Stimulated activated CD8-positive, alpha-beta memory T cell treated with anti-CD3 and anti-CD28 coated beads, Interleukin-7, amount 100 ng/mL, for 4 hours (primary cell): ENCODE measurements around the gene IGSF10.
"Not testable (repeated sequence)": the region's sequence is repeated elsewhere in the genome, so short reads cannot be mapped to it uniquely, and the experiment has no call there.

Experiments used
- DNase-seq, 2 donors: peaks; one replicate each; pipeline ENCODE4 v3.0.0-alpha.2; 2020; ENCODE audit warnings: low read depth in 2 of 2

Gene IGSF10, protein sequence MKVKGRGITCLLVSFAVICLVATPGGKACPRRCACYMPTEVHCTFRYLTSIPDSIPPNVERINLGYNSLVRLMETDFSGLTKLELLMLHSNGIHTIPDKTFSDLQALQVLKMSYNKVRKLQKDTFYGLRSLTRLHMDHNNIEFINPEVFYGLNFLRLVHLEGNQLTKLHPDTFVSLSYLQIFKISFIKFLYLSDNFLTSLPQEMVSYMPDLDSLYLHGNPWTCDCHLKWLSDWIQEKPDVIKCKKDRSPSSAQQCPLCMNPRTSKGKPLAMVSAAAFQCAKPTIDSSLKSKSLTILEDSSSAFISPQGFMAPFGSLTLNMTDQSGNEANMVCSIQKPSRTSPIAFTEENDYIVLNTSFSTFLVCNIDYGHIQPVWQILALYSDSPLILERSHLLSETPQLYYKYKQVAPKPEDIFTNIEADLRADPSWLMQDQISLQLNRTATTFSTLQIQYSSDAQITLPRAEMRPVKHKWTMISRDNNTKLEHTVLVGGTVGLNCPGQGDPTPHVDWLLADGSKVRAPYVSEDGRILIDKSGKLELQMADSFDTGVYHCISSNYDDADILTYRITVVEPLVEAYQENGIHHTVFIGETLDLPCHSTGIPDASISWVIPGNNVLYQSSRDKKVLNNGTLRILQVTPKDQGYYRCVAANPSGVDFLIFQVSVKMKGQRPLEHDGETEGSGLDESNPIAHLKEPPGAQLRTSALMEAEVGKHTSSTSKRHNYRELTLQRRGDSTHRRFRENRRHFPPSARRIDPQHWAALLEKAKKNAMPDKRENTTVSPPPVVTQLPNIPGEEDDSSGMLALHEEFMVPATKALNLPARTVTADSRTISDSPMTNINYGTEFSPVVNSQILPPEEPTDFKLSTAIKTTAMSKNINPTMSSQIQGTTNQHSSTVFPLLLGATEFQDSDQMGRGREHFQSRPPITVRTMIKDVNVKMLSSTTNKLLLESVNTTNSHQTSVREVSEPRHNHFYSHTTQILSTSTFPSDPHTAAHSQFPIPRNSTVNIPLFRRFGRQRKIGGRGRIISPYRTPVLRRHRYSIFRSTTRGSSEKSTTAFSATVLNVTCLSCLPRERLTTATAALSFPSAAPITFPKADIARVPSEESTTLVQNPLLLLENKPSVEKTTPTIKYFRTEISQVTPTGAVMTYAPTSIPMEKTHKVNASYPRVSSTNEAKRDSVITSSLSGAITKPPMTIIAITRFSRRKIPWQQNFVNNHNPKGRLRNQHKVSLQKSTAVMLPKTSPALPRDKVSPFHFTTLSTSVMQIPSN (N-terminal part only)

DNA sequence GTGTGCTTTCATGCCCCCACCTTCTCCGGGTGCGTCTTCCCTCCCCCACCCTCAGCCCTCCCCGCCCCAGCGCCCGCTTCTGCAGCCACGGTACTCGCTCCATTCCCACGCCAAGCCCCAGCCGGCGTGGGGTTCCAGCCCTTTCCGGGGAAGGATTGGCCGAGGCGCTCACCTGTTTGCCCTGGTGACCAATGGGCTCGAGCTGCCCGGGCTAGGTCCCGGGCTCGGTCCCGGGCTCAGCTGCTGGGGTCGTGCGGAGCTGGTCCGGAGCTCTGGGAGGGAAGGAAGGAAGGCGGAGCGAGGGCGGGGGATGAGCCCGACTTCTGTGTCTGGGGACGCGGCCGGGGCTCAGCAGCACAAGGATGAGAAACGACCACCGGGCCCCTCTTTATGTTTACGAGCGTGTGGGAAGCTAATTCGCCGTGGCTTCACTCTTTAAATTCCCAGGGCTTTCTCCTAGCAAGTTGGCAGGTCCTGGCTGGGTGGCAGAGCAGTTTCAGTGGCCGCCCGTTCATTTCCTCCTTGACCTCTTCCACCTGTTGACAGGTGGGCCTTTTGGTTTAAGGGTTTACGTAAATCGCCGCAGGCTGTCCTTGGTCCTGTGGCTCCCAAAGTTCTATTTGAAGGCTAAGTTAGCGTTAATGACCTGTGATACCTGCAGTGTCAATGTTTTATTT is at the start of gene IGSF10:
TSS of gene IGSF10 (minus strand) at position 288 of the 677 bp plus-strand sequence. CDS start 2,352 bp downstream, outside the sequence.
- DNase-seq = no peak

GRCh38 chr3:151509468-151510135 is 48.7 kb upstream of the IGSF10 start:
- not testable (repeated sequence) for DNase-seq

GRCh38 chr3:151504606-151505005 is 43.7 kb upstream of the IGSF10 start:
- DNase-seq = no peak

DNA sequence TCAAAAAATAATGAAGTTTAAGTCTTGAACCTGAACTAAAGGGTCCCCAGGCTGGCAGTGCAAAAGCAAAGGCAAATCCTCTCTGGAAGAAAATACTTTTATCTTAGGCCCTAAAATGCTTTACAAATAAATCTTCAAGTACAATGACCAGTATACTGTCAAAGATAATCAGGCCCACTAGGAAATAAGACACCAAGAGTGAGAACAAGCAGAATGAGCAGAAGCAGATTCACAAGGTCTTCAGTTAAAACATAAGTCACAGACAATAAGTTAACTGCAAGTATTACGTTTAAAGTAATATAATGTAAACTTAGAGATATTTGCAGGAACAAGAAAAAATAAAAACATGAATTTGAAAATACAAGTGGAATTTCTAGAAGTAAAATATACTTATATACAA is 42.2 kb upstream of the IGSF10 start:
- no peak for DNase-seq

DNA sequence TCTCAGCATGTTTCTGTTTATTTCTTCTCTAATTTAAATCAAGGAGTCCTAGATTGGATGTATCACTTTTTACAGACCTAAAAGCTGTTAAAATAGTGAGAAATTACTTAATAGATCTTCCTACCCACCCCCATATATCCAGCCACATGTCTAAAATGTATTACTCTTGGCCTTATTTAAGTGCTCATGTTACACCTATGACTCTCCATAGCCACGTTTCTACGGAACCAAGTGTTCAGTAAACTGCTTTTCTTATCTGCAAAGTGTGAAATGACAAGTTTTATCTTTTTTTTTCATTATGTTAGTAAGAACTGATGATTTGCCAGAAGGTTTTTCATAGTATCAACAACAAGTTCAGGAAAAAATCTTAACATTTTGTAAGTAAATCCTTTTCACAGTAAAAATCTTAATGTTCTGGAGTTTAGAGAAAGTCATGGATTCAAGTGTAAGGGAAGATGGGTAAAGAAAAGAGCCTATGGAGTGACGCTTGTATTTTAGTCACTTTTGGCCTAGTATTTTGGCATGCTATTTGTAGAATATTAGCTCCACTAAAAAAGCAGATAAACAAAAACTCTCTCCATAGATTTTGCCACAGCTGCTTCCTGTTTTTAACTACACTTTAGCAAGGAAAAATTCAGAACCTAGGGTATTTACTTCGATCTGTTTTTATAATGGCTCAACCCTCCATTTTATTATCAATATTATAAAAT is 41.2 kb upstream of the IGSF10 start:
- no peak for DNase-seq

DNA sequence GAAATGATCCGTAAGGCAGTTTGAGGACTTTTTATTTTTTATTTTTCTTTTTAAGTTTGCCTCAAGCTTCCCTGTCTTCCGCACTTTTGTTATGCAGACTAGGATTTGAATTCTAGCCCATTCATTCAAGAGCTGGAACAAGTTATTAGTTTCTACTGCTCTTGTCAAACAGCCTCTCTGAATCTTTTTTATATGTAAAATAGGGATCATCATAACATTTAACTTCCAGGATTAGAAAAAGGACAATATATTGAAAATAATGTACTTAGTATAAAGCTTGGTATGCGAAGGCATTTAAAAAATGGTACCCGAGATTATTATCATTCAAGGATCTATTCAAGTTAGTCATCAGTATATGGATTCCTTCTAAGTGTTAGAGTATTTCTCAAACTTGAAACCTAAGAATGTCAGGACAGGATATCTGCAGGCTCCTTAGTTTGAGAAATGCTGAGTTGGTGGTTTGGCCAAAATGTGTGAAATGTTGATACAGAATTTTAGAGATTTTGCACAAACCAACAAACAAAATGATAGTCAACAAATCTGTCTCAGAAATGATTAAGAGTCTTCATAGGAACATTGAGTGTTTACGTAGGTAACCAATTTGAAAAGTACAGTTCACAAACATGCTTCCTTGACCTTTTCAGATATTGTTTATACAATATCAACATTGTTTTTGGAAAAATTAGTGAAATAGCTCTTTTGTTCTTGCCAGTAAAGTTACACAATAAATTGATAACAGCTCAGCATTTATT is 40.5 kb upstream of the IGSF10 start:
- no peak for DNase-seq

- no peak for DNase-seq
Observed at GRCh38 chr3:151499168-151499567, 38.3 kb upstream of the IGSF10 start.

DNA sequence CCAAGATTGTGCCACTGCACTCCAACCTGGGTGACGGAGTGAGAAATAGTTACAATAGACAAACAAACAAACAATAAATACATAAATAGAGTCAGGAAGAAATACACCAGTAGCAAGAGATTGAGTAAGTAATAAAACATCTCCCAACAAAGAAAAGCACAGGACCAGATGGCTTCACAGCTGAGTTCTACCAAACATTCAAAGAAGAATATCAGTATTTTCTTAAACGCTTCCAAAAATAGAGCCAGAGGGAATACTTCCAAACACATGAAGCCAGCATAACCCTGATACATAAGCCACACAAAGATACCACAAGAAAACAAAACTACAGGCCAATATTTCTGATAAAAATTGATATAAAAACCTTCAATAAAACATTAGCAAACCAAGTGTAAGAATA is 30.7 kb upstream of the IGSF10 start:
- no peak for DNase-seq

- DNase-seq = not testable (repeated sequence)
Observed at GRCh38 chr3:151487833-151488232, 27.0 kb upstream of the IGSF10 start.

DNA sequence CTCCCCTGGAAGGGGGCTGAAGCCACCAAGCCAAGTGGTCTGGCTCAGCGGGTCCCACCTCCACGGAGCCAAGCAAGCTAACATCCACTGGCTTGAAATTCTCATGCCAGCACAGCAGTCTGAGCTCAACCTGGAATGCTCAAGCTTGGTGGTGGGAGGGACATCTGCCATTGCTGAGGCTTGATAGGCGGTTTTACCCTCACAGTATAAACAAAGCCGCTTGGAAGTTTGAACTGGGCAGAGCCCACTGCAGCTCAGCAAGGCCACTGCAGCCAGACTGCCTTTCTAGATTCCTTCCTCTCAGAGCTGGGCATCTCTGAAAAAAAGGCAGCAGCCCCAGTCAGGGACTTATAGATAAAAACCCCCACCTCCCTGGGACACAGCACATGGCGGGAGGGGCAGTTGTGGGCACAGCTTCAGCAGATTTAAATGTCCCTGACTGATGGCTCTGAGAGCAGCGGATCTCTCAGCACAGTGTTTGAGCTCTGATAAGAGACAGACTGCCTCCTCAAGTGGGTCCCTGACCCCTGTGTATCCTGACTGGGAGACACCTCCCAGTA is 23.2 kb upstream of the IGSF10 start:
- no peak for DNase-seq

DNA sequence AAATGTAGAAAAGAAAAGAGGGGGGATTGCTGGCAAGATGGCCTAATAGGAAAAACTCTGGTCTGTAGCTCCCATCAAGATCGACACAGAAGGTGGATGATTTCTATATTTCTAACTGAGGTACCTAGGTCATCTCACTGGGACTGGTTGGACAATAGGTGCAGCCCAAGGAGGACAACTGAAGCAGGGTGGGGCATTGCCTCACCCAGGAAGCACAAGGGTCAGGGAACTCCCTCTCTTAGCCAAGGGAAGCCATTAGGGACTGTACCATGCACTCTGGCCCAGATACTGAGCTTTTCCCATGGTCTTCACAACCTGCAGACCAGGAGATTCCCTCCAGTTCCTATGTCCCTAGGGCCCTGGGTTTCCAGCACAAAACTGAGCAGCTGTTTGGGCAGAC is 22.6 kb upstream of the IGSF10 start:
- DNase-seq = no peak

DNA sequence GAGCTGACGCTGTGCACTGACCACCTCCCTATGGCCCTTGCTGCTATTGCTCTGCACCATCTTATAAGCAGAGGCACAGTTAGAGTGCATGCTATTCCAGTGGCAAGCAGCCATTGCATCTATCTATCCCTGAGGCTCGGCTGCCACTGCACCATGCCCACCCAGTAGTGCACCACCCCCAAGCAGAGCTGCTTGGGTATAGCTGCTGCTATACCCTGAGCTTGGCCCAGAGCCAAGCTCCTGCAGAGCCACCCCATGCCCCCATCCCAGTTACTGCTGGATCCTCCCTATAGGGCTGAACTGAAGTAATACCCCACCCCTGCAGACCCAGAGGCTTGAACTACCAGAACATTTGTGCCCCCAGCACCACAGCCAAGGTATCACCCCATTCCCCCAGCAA is 19.6 kb upstream of the IGSF10 start:
- no peak for DNase-seq

DNA sequence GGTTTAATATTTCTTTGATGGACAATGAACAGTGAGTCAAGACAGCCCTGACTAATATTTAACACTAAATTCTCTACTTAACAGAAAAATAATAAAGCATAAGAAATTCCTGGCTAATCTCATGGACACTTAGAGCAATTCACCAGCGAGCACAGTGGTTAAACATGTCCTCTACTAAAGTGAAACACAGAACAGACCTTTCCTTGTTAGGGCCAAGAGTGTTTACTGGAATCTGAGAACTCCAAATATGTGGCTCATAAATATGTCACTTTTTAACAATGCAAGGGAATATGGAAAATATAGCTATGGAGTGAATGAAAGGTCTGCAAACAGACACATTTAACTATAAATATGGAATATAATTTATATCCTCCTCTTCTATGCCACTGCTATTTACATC is 18.6 kb upstream of the IGSF10 start:
- DNase-seq = no peak

- no peak for DNase-seq
Observed at GRCh38 chr3:151478335-151478697, 17.5 kb upstream of the IGSF10 start.

DNA sequence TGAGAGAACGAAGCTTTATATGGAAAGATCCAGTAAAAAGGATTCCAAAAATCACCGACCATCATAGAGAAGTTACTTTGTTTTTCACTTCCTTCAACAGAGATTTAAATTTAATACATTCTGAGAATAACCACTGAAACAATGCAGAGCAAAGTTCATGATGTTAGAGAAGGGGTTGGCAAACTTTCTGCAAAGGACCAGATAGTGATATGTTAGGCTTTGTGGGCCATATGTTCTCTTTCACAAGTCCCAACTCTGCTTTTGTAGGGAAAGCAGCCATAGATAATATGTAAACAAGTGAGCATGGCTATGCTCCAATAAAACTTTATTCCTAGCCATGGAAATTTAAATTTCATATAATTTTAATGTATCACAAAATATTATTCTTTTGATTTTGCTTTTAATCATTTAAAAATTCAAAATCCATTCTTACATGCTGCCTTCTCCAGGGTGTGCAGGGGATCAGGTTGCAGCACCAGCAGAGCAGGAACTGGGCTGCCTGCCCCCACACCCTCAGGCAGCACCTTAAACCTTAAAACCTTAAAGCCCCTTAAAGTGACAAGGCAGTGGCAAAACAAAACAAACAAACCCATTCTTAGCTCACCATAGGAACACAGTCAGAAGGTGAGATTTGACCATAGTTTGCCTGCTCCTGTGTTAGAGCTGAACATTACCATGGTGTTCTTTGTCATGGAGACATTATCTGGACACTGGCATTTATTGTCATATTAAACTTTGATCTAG is 16.9 kb upstream of the IGSF10 start:
- no peak for DNase-seq

GRCh38 chr3:151476344-151477018 is 15.6 kb upstream of the IGSF10 start:
- no peak for DNase-seq

DNA sequence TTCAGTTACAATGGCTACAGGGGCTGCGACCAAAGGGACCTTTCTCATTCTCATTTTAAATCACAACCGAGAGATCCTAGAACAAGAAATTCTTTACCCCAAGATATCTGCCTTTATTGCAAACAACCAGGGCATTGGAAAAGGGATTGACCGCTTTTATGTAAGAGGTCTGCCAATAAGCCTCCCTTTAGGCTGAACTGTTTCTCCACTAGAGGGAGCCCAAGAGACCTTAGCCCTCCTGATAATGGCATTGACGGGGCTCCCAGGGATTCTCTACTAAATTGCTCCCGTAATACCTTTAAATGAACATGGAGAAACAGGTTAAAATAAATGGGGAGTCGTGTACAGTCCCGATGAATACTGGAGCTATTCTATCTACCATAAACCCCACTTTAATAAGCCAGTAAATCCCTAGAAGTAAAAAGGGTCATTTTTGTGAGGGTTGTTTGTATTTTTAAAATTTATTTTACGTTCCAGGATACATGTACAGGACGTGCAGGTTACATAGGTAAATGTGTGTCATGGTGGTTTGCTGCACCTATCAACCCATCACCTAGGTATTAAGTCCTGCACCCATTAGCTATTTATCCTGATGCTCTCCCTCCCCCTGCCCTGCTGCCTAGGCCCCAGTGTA is 7.5 kb upstream of the IGSF10 start:
- peak in 1 of 2 donors; percentile 0 for DNase-seq
